CD14-positive monocyte (primary cell): ENCODE data around the gene LRRTM4. TPM values are rescaled to one million over a fixed set of nuclear protein-coding genes. Genes with fewer than 3 reads are reported as not detected.
A peak's percentile ranks its signal among the peaks of the same experiment; 100 is the strongest.

Source experiments
- DNase-seq, 3 donors: peaks; one replicate each; pipeline ENCODE4 v3.0.0-alpha.2; 2011 to 2022
- H2AFZ ChIP-seq: 2 replicates; pipeline ENCODE4 v1.6.0; 2012; ENCODE audit warnings: mild to moderate bottlenecking, low read depth, low read length, inconsistent platforms; ENCODE audit not compliant: insufficient read depth, poor library complexity, severe bottlenecking
- H3K27ac ChIP-seq, 2 donors: 1 replicate in 1 of 2; 2 replicates in 1 of 2; pipeline ENCODE4 v1.5.1; 2012 to 2013; ENCODE audit warnings: low read length in 2 of 2, control low read depth in 1 of 2, inconsistent platforms in 1 of 2, low read depth in 1 of 2, mild to moderate bottlenecking in 1 of 2
- H3K27me3 ChIP-seq, 2 donors: one replicate each; pipeline versions ENCODE4 v1.6.0 to v1.6.1; 2011 to 2013; ENCODE audit warnings: low read length in 2 of 2; ENCODE audit not compliant: control insufficient read depth in 2 of 2, insufficient read depth in 2 of 2
- H3K36me3 ChIP-seq, 2 donors: replicated peaks in 1 of 2; 1 replicate in 1 of 2; 2 replicates in 1 of 2; pipeline versions ENCODE4 v1.5.1 to v1.6.1; 2012 to 2013; ENCODE audit warnings: low read length in 2 of 2, control low read depth in 1 of 2, inconsistent platforms in 1 of 2, mild to moderate bottlenecking in 1 of 2; ENCODE audit not compliant: insufficient read depth in 2 of 2, control insufficient read depth in 1 of 2
- H3K4me1 ChIP-seq, 2 donors: 1 replicate in 1 of 2; 2 replicates in 1 of 2; pipeline versions ENCODE4 v1.5.1 to v1.6.1; 2012 to 2013; ENCODE audit warnings: low read length in 2 of 2, control low read depth in 1 of 2, inconsistent platforms in 1 of 2, mild to moderate bottlenecking in 1 of 2, moderate library complexity in 1 of 2; ENCODE audit not compliant: insufficient read depth in 2 of 2, control insufficient read depth in 1 of 2
- H3K4me2 ChIP-seq: replicated peaks from 2 replicates; pipeline ENCODE3; 2012; ENCODE audit warnings: low read length, moderate library complexity, mild to moderate bottlenecking; ENCODE audit not compliant: poor library complexity, severe bottlenecking; ENCODE audit errors: extremely low read depth
- H3K4me3 ChIP-seq, 3 experiments: fragments of 200-600 bp in 1 of 3; sonication (generic) in 1 of 3; replicated peaks in 1 of 3; 1 replicate in 2 of 3; 2 replicates in 1 of 3; pipeline ENCODE4 v1.5.1; 2011 to 2013; ENCODE audit warnings: low read length in 3 of 3, mild to moderate bottlenecking in 3 of 3, control low read depth in 2 of 3, low read depth in 2 of 3, inconsistent platforms in 1 of 3, moderate library complexity in 1 of 3
- H3K79me2 ChIP-seq: 2 replicates; pipeline ENCODE4 v1.6.0; 2012; ENCODE audit warnings: mild to moderate bottlenecking, control low read depth, inconsistent platforms, low read length, moderate library complexity; ENCODE audit not compliant: insufficient read depth
- H3K9ac ChIP-seq: 2 replicates; pipeline ENCODE4 v1.6.0; 2017; ENCODE audit warnings: low read length, mild to moderate bottlenecking; ENCODE audit not compliant: insufficient read depth, poor library complexity, severe bottlenecking
- H3K9me3 ChIP-seq, 2 donors: replicated peaks in 1 of 2; 1 replicate in 1 of 2; 2 replicates in 1 of 2; pipeline versions ENCODE4 v1.5.1 to v1.6.1; 2012 to 2013; ENCODE audit warnings: low read length in 2 of 2, control low read depth in 1 of 2; ENCODE audit not compliant: control insufficient read depth in 1 of 2, insufficient read depth in 1 of 2
- H4K20me1 ChIP-seq: 2 replicates; pipeline ENCODE4 v1.6.0; 2012; ENCODE audit warnings: mild to moderate bottlenecking, low read length, control low read depth, moderate library complexity; ENCODE audit not compliant: insufficient read depth
- H3K27ac Mint-ChIP-seq, 7 donors: one replicate each; pipeline ENCODE4 v1.8.0; 2020; ENCODE audit warnings: mild to moderate bottlenecking in 7 of 7, mixed read lengths in 7 of 7, moderate library complexity in 6 of 7, inconsistent platforms in 2 of 7
- H3K27me3 Mint-ChIP-seq, 3 donors: one replicate each; pipeline ENCODE4 v1.8.0; 2021 to 2022; ENCODE audit warnings: low read depth in 3 of 3, mild to moderate bottlenecking in 3 of 3, mixed read lengths in 3 of 3, moderate library complexity in 3 of 3, inconsistent platforms in 1 of 3
- H3K36me3 Mint-ChIP-seq, 2 donors: one replicate each; pipeline ENCODE4 v1.8.0; 2020; ENCODE audit warnings: mixed read lengths in 2 of 2, inconsistent platforms in 1 of 2, mild to moderate bottlenecking in 1 of 2
- H3K4me1 Mint-ChIP-seq: one replicate; pipeline ENCODE4 v1.8.0; 2020; ENCODE audit warnings: mild to moderate bottlenecking, mixed read lengths
- H3K4me3 Mint-ChIP-seq, 2 donors: one replicate each; pipeline ENCODE4 v1.8.0; 2020; ENCODE audit warnings: mild to moderate bottlenecking in 2 of 2, mixed read lengths in 2 of 2, moderate library complexity in 1 of 2
- H3K9me3 Mint-ChIP-seq, 7 donors: one replicate each; pipeline ENCODE4 v1.8.0; 2020 to 2022; ENCODE audit warnings: mixed read lengths in 7 of 7, mild to moderate bottlenecking in 6 of 7, moderate library complexity in 6 of 7, inconsistent platforms in 2 of 7
- WGBS: methylation state at CpG from one replicate; pipeline ENCODE4 v1.1.5; 2013; ENCODE audit warnings: missing lambda C conversion rate; ENCODE audit not compliant: insufficient coverage; 5-methylcytosine and 5-hydroxymethylcytosine counted together
- intact Hi-C, 2 donors: fragments of 100-400 bp; cut with micrococcal nuclease; formaldehyde crosslinking; loops; one replicate each; pipeline versions ENCODE4 v1.15.0 to v1.15.1; 2023
- polyA plus RNA-seq, 3 donors: library from polyadenylated mRNA; depleted of rRNA in 1 of 3; unstranded in 2 of 3; stranded (reverse) in 1 of 3; fragments of 300-500 nt in 2 of 3; fragments of >200 nt in 1 of 3; fragmentation: Illumina TruSeq in 2 of 3; gene quantifications; 1 replicate in 2 of 3; 2 replicates in 1 of 3; pipeline ENCODE4 v1.2.3, GENCODE V29; 2012 to 2021
- TF ChIP-seq, protein P1 (sequence below): fragments of 200-600 bp; IDR thresholded peaks from one replicate; pipeline ENCODE4 v1.8.0; 2022; ENCODE audit warnings: antibody characterized with exemption, mild to moderate bottlenecking

The LRRTM4 gene
- polyA plus RNA-seq, 3 donors, result not detected

DNA sequence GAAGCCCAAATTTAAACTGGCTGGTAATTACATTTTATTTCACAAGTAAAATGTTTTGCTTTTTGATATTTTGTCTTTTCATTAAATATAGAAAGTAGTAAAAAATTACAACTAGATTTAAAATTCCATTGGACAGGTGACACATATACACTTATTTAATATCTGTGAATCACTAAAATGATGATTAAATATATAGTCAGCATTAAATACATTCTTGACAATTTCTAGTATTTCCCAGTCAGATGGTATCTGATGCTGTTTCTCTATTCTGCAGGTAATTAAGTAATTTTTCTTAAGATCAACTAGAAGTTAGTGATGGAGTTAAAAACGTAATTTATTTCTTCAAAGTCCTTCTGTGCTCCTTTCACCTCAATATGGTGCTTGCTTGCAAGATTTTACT is 237.8 kb downstream of the LRRTM4 start:
- no peaks in the 10 kb centered on the region for H4K20me1 ChIP-seq
- no peak for DNase-seq
- H3K36me3 ChIP-seq, result no peaks in the 10 kb centered on the region
- H3K27ac ChIP-seq, result no peak overlapping the region
- no peak overlapping the region for H2AFZ ChIP-seq
- peaks cover 0 to 3% (median 0%) of the 10 kb centered on the region in 7 donors for H3K9me3 Mint-ChIP-seq
- no peak overlapping the region for H3K27ac Mint-ChIP-seq
- H3K36me3 Mint-ChIP-seq, result no peaks in the 10 kb centered on the region
- intact Hi-C loops, result no loop called here
- no peaks in the 10 kb centered on the region for H3K9me3 ChIP-seq
- WGBS, result no CpG with 5 or more reads among the region's 1 CpG
- no peaks in the 10 kb centered on the region for H3K27me3 Mint-ChIP-seq
- no peak overlapping the region for H3K4me3 Mint-ChIP-seq
- no peak overlapping the region for H3K4me3 ChIP-seq
- no peaks in the 10 kb centered on the region for H3K79me2 ChIP-seq
- H3K4me1 Mint-ChIP-seq, result no peaks in the 10 kb centered on the region
- no peak overlapping the region for H3K4me2 ChIP-seq
- H3K4me1 ChIP-seq, result no peaks in the 10 kb centered on the region
- TF ChIP-seq, protein P1, sequence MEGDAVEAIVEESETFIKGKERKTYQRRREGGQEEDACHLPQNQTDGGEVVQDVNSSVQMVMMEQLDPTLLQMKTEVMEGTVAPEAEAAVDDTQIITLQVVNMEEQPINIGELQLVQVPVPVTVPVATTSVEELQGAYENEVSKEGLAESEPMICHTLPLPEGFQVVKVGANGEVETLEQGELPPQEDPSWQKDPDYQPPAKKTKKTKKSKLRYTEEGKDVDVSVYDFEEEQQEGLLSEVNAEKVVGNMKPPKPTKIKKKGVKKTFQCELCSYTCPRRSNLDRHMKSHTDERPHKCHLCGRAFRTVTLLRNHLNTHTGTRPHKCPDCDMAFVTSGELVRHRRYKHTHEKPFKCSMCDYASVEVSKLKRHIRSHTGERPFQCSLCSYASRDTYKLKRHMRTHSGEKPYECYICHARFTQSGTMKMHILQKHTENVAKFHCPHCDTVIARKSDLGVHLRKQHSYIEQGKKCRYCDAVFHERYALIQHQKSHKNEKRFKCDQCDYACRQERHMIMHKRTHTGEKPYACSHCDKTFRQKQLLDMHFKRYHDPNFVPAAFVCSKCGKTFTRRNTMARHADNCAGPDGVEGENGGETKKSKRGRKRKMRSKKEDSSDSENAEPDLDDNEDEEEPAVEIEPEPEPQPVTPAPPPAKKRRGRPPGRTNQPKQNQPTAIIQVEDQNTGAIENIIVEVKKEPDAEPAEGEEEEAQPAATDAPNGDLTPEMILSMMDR, result no peak
- H3K27me3 ChIP-seq, result no peaks in the 10 kb centered on the region
- H3K9ac ChIP-seq, result no peak overlapping the region

DNA sequence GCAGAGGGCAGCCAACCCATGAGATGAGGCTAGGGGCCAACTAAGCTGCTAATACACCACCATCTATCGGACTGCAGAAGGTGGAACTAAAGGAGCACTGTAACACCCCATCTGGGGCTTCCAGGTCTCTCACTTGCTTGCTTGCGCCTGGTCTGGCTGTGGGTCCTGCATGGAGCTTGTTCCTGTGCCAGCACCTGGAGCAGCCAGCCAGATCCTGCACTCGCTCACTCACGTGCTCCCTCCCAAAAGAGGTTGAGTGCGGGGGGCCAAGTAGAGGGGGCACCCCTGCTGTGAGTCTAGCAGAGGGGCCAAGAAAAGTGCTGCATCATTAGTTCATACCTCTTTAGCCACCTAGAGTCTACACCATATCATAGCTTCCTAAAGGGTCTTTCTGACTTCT is 250.9 kb downstream of the LRRTM4 start:
- Mint-ChIP-seq H3K9me3 (peaks cover 0 to 13% (median 5%) of the 10 kb centered on the region in 7 donors), H3K27me3 (no peaks in the 10 kb centered on the region), H3K4me3 (no peak overlapping the region), H3K4me1 (no peaks in the 10 kb centered on the region), H3K36me3 (no peaks in the 10 kb centered on the region), H3K27ac (no peak overlapping the region)
- peak in 1 of 3 donors; percentile 2 for DNase-seq
- Histone ChIP-seq H3K27me3 (no peaks in the 10 kb centered on the region), H3K4me3 (no peak overlapping the region), H3K79me2 (no peaks in the 10 kb centered on the region), H3K27ac (no peak overlapping the region), H3K9ac (no peak overlapping the region), H3K36me3 (no peaks in the 10 kb centered on the region), H3K9me3 (peaks cover 9% of the 10 kb centered on the region in 2 donors), H2AFZ (no peak overlapping the region), H3K4me2 (no peak overlapping the region), H3K4me1 (no peaks in the 10 kb centered on the region), H4K20me1 (no peaks in the 10 kb centered on the region)
- TF ChIP-seq, protein P1, result no peak
- WGBS, result 94% methylated on average over 5 of the region's 5 CpGs
- intact Hi-C loops, result no loop called here
